ENCODE measurements around the gene PLCB4.

DNA sequence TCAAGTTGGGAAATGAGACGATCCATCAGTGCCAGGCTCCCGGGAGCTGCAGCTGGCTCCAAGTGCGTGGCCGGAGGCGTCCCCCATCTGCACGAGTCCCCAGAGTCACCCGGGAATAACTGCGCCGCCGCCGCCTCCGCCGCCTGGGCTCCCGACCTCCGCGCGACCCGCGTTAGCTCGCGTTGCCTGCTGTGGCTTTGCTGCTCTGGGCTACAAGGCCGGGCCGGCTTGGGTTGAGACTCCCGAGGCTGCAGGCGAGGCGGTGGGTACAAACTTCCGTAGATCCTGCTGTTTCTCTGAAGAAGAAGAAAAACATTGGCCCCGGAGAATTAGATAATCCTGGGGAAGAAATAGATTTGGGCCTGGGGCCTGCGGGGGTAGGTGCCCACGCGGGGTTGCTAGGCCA is 438.1 kb downstream of the PLCB4 start:
- TF ChIP-seq, protein P1, sequence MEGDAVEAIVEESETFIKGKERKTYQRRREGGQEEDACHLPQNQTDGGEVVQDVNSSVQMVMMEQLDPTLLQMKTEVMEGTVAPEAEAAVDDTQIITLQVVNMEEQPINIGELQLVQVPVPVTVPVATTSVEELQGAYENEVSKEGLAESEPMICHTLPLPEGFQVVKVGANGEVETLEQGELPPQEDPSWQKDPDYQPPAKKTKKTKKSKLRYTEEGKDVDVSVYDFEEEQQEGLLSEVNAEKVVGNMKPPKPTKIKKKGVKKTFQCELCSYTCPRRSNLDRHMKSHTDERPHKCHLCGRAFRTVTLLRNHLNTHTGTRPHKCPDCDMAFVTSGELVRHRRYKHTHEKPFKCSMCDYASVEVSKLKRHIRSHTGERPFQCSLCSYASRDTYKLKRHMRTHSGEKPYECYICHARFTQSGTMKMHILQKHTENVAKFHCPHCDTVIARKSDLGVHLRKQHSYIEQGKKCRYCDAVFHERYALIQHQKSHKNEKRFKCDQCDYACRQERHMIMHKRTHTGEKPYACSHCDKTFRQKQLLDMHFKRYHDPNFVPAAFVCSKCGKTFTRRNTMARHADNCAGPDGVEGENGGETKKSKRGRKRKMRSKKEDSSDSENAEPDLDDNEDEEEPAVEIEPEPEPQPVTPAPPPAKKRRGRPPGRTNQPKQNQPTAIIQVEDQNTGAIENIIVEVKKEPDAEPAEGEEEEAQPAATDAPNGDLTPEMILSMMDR (IDR thresholded peaks at IDR 0.05) = no peak
- TF ChIP-seq EP300 (IDR thresholded peaks at IDR 0.05) (no peak), POLR2AphosphoS5 (IDR thresholded peaks at IDR 0.05) (no peak)
